ENCODE results near the gene ITGB1.

DNA sequence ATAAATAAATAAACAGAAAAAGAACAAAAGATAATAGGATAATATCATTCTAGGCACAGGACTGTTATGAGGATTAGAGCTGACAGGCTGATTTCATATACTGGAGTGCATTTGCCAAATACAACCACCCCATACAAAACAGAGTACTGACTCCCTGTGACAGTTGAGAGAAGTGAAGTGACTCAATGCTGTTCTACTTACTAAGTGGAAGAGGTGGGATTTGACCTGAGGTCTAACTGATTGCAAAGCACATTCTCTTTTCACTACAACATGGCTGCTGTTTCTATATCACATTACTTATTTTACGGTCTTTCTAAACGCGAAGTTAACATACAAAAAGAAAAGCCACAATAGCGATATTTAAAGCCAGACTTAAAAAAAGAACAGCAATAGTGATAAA lies 51.4 kb downstream of the ITGB1 start:
- TF ChIP-seq, protein P1, sequence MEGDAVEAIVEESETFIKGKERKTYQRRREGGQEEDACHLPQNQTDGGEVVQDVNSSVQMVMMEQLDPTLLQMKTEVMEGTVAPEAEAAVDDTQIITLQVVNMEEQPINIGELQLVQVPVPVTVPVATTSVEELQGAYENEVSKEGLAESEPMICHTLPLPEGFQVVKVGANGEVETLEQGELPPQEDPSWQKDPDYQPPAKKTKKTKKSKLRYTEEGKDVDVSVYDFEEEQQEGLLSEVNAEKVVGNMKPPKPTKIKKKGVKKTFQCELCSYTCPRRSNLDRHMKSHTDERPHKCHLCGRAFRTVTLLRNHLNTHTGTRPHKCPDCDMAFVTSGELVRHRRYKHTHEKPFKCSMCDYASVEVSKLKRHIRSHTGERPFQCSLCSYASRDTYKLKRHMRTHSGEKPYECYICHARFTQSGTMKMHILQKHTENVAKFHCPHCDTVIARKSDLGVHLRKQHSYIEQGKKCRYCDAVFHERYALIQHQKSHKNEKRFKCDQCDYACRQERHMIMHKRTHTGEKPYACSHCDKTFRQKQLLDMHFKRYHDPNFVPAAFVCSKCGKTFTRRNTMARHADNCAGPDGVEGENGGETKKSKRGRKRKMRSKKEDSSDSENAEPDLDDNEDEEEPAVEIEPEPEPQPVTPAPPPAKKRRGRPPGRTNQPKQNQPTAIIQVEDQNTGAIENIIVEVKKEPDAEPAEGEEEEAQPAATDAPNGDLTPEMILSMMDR (IDR thresholded peaks at IDR 0.05 in 8 of 11, conservative IDR thresholded peaks at IDR 0.05 in 3 of 11) = no peak
- TF ChIP-seq POLR2A (IDR thresholded peaks at IDR 0.05) = no peak
- TF ChIP-seq POLR2AphosphoS5 (IDR thresholded peaks at IDR 0.05) = no peak
